Transverse colon (tissue), 4 donors: ENCODE measurements around the gene ANAPC2. TPM values are rescaled to one million over a fixed set of nuclear protein-coding genes. Genes with fewer than 3 reads are reported as not detected.

Experiments used
- DNase-seq: peaks from one replicate; pipeline ENCODE4 v3.0.0-alpha.2; 2019
- H3K27ac ChIP-seq, 4 donors: fragments of 200-600 bp; sonication (generic); 2 replicates each; pipeline ENCODE4 v1.5.1; 2016 to 2018; ENCODE audit warnings: inconsistent platforms in 4 of 4
- H3K27me3 ChIP-seq: fragments of 200-600 bp; sonication (generic); 2 replicates; pipeline ENCODE4 v1.5.1; 2017; ENCODE audit warnings: inconsistent platforms
- H3K36me3 ChIP-seq, 4 donors: fragments of 200-600 bp; sonication (generic); 2 replicates each; pipeline ENCODE4 v1.5.1; 2017 to 2019; ENCODE audit warnings: inconsistent platforms in 4 of 4
- H3K4me1 ChIP-seq, 4 donors: fragments of 200-600 bp; sonication (generic); 2 replicates each; pipeline ENCODE4 v1.5.1; 2017 to 2020; ENCODE audit warnings: inconsistent platforms in 4 of 4
- H3K4me3 ChIP-seq, 4 donors: fragments of 200-600 bp; sonication (generic); 1 replicate in 1 of 4; 2 replicates in 3 of 4; pipeline versions ENCODE4 v1.5.1 to v1.6.1; 2017 to 2019; ENCODE audit warnings: inconsistent platforms in 4 of 4
- H3K9me3 ChIP-seq, 2 donors: fragments of 200-600 bp; sonication (generic); 2 replicates each; pipeline ENCODE4 v1.5.1; 2017 to 2019; ENCODE audit warnings: inconsistent platforms in 2 of 2
- CTCF ChIP-seq, 5 experiments: fragments of 200-600 bp in 3 of 5; fragments of 450-650 bp in 2 of 5; sonication (generic) in 3 of 5; IDR thresholded peaks; 1 replicate in 2 of 5; 2 replicates in 3 of 5; pipeline ENCODE4 v1.5.1; 2016 to 2017; ENCODE audit warnings: antibody characterized with exemption in 5 of 5, inconsistent platforms in 3 of 5, mild to moderate bottlenecking in 2 of 5, moderate library complexity in 1 of 5
- EP300 ChIP-seq: sonication (generic); formaldehyde crosslinking; IDR thresholded peaks from one replicate; pipeline ENCODE4 v1.6.1; 2017; ENCODE audit warnings: antibody characterized with exemption, low read depth
- POLR2A ChIP-seq: fragments of 450-650 bp; IDR thresholded peaks from one replicate; pipeline ENCODE4 v1.6.1; 2016; ENCODE audit warnings: antibody characterized with exemption, mild to moderate bottlenecking, moderate library complexity
- POLR2AphosphoS5 ChIP-seq, 3 donors: sonication (generic); formaldehyde crosslinking; IDR thresholded peaks; one replicate each; pipeline ENCODE4 v1.6.1; 2016; ENCODE audit warnings: antibody characterized with exemption in 3 of 3
- WGBS, 2 donors: methylation state at CpG; one replicate each; pipeline ENCODE4 v1.1.5; 2018; ENCODE audit warnings: low coverage in 1 of 2; 5-methylcytosine and 5-hydroxymethylcytosine counted together
- in situ Hi-C, 4 donors: fragments of 200-750 bp; cut with MboI; loops; one replicate each; pipeline versions ENCODE4 v1.15.0 to v1.15.1; 2017; ENCODE audit warnings: low sequenced_read_pairs in 3 of 4, low pct_ligation_motif_present in 1 of 4, low pct_unique_long_range_greater_than_20kb in 1 of 4
- intact Hi-C: fragments of 100-400 bp; cut with DNase I; formaldehyde crosslinking; loops from one replicate; pipeline ENCODE4 v1.15.1; 2023; ENCODE audit warnings: low total_unique reads
- total RNA-seq, 4 donors: library from RNA; depleted of rRNA; stranded (reverse); fragments of >200 nt; gene quantifications; one replicate each; pipeline ENCODE4 v1.1.0, GENCODE V29; 2016

The ANAPC2 gene
- total RNA-seq, 4 donors from 2014 or later: 37.0 to 176 (median 70.3) TPM

GRCh38 chr9:137230705-137231371, 42.5 kb upstream of the ANAPC2 start, which contains the start of gene SLC34A3:
TSS of gene SLC34A3 (plus strand) at chr9:137230901. CDS start at chr9:137231703, 802 bp downstream.
- no peak for DNase-seq
- no peak within 1 kb of the TSS for H3K4me3 ChIP-seq

GRCh38 chr9:137229903-137230704, 41.7 kb upstream of the ANAPC2 start:
- in situ Hi-C loops (loop anchor here in 2 of 4 donors (10.0 kb wide), 1 partner anchor 105 kb away; no protein-coding TSS in a partner anchor), intact Hi-C loops (loop anchor here (5.0 kb wide), 1 partner anchor 103 kb away; no protein-coding TSS in a partner anchor)
- no peak for DNase-seq
- H3K4me3 ChIP-seq: no peak overlapping the region
- 39% methylated on average over 24 of the region's 31 CpGs; no CpG with 5 or more reads in 1 of the 2 donors for WGBS, 2 donors
- TF ChIP-seq EP300: no peak
- TF ChIP-seq POLR2A: no peak
- no peak for TF ChIP-seq POLR2AphosphoS5 (IDR thresholded peaks at IDR 0.05)
- no peak for TF ChIP-seq CTCF (IDR thresholded peaks at IDR 0.05)
- no peak overlapping the region for H3K27ac ChIP-seq
- H3K9me3 ChIP-seq: no peaks in the 10 kb centered on the region
- H3K36me3 ChIP-seq: no peaks in the 10 kb centered on the region
- peaks cover 71% of the 10 kb centered on the region for H3K27me3 ChIP-seq
- H3K4me1 ChIP-seq: peaks cover 5 to 41% (median 22%) of the 10 kb centered on the region in 4 donors

More at GRCh38 chr9:137230705-137231371, 42.5 kb upstream of the ANAPC2 start, which contains the start of gene SLC34A3:
- H3K9me3 ChIP-seq: no peaks in the 10 kb centered on the region
- no peak within 1 kb of the TSS for H3K27ac ChIP-seq
- H3K27me3 ChIP-seq: peaks cover 71% of the 10 kb centered on the region
- peaks cover 5 to 41% (median 23%) of the 10 kb centered on the region in 4 donors for H3K4me1 ChIP-seq
- intact Hi-C loops (no loop called here), in situ Hi-C loops (loop anchor here in 1 of 4 donors (10.0 kb wide), 1 partner anchor 106 kb away; no protein-coding TSS in a partner anchor)
- WGBS, 2 donors: 46% methylated on average over 13 of the region's 14 CpGs; no CpG with 5 or more reads in 1 of the 2 donors
- no peaks in the 10 kb centered on the region for H3K36me3 ChIP-seq
- TF ChIP-seq POLR2AphosphoS5 (IDR thresholded peaks at IDR 0.05): no peak
- no peak for TF ChIP-seq CTCF (IDR thresholded peaks at IDR 0.05)
- TF ChIP-seq POLR2A: no peak
- no peak for TF ChIP-seq EP300

- peaks cover 63% of the 10 kb centered on the region for H3K27me3 ChIP-seq
- H3K4me3 ChIP-seq: no peak overlapping the region
- H3K27ac ChIP-seq: no peak overlapping the region
- in situ Hi-C loops: loop anchor here in 1 of 4 donors (10.0 kb wide), 1 partner anchor 104 kb away; no protein-coding TSS in a partner anchor
- no peaks in the 10 kb centered on the region for H3K36me3 ChIP-seq
- TF ChIP-seq EP300 (no peak), POLR2A (no peak), CTCF (IDR thresholded peaks at IDR 0.05) (no peak), POLR2AphosphoS5 (IDR thresholded peaks at IDR 0.05) (no peak)
- H3K4me1 ChIP-seq: peaks cover 8 to 41% (median 23%) of the 10 kb centered on the region in 4 donors
- no peaks in the 10 kb centered on the region for H3K9me3 ChIP-seq
- intact Hi-C loops: loop anchor here (5.0 kb wide), 1 partner anchor 102 kb away; no protein-coding TSS in a partner anchor
- WGBS, 2 donors: 56% methylated on average over 25 of the region's 27 CpGs; no CpG with 5 or more reads in 1 of the 2 donors
- DNase-seq: no peak
Measured at GRCh38 chr9:137228968-137229896, 40.9 kb upstream of the ANAPC2 start.
